AG10803 (cell line): Measurements from ENCODE around the gene BMAL1.

Experiments used
- DNase-seq: peaks from one replicate; pipeline ENCODE4 v3.0.0; 2010; ENCODE audit warnings: low read depth
- H3K4me3 ChIP-seq: 2 replicates; pipeline ENCODE4 v1.5.1; 2011; ENCODE audit warnings: mild to moderate bottlenecking, low read length, control low read depth
- CTCF ChIP-seq: conservative IDR thresholded peaks from 2 replicates; pipeline ENCODE4 v1.5.1; 2011; ENCODE audit warnings: mild to moderate bottlenecking, low read length, control low read depth, inconsistent platforms

BMAL1 gene

GRCh38 chr11:13236626-13237025 lies 41.0 kb upstream of the BMAL1 start:
- DNase-seq, result no peak
- H3K4me3 ChIP-seq, result no peak overlapping the region
- no peak for TF ChIP-seq CTCF

- TF ChIP-seq CTCF, result no peak
Measured at GRCh38 chr11:13237761-13238160, 39.8 kb upstream of the BMAL1 start.

GRCh38 chr11:13238879-13239514 lies 38.6 kb upstream of the BMAL1 start:
- no peak overlapping the region for H3K4me3 ChIP-seq
- TF ChIP-seq CTCF, result peak; percentile 89
- DNase-seq, result peak; percentile 51

More at GRCh38 chr11:13237761-13238160, 39.8 kb upstream of the BMAL1 start:
- no peak for DNase-seq
- H3K4me3 ChIP-seq, result no peak overlapping the region

GRCh38 chr11:13242564-13242963 lies 35.0 kb upstream of the BMAL1 start:
- no peak for TF ChIP-seq CTCF
- H3K4me3 ChIP-seq, result no peak overlapping the region
- DNase-seq, result no peak

- no peak for DNase-seq
- no peak overlapping the region for H3K4me3 ChIP-seq
- no peak for TF ChIP-seq CTCF
Measured at GRCh38 chr11:13247606-13248296, 29.8 kb upstream of the BMAL1 start.

GRCh38 chr11:13249177-13249576 lies 28.4 kb upstream of the BMAL1 start:
- H3K4me3 ChIP-seq, result no peak overlapping the region
- DNase-seq, result no peak
- no peak for TF ChIP-seq CTCF

GRCh38 chr11:13249992-13250391 lies 27.6 kb upstream of the BMAL1 start:
- 0 out of 2 replicates have a peak, but pooled peaks have one; percentile 18 for TF ChIP-seq CTCF
- no peak overlapping the region for H3K4me3 ChIP-seq
- DNase-seq, result no peak
